Natural killer cell treated with Interleukin-12 subunit alpha and Interleukin-12 subunit beta and Interleukin-15 and Interleukin-18, amount 100 ng/mL, for 72 hours (primary cell): Measurements from ENCODE around the gene EFNA3. TPM values are rescaled to one million over a fixed set of nuclear protein-coding genes. Genes with fewer than 3 reads are reported as not detected.

Experiments used
- ATAC-seq, 2 donors: fragments of 150-1000 bp; cut with Tn5 transposase in 1 of 2; sonication (Bioruptor Pico), chemical (Tn5 transposase) in 1 of 2; 2 replicates each; pipeline ENCODE4 v1.10.0; 2021
- DNase-seq: peaks from one replicate; pipeline ENCODE4 v3.0.0; 2022; ENCODE audit warnings: low spot score
- H3K27ac Mint-ChIP-seq, 2 donors: 1 replicate in 1 of 2; 2 replicates in 1 of 2; pipeline ENCODE4 v1.8.0; 2022; ENCODE audit warnings: mixed read lengths in 2 of 2, mild to moderate bottlenecking in 1 of 2, moderate library complexity in 1 of 2
- H3K27me3 Mint-ChIP-seq, 2 donors: 1 replicate in 1 of 2; 2 replicates in 1 of 2; pipeline ENCODE4 v1.8.0; 2022; ENCODE audit warnings: mixed read lengths in 2 of 2
- H3K36me3 Mint-ChIP-seq: one replicate; pipeline ENCODE4 v1.8.0; 2022; ENCODE audit warnings: mixed read lengths
- H3K4me1 Mint-ChIP-seq, 2 donors: 1 replicate in 1 of 2; 2 replicates in 1 of 2; pipeline ENCODE4 v1.8.0; 2022; ENCODE audit warnings: low read depth in 2 of 2, mixed read lengths in 2 of 2, mild to moderate bottlenecking in 1 of 2
- H3K4me3 Mint-ChIP-seq: one replicate; pipeline ENCODE4 v1.8.0; 2022; ENCODE audit warnings: mixed read lengths
- H3K9me3 Mint-ChIP-seq: 2 replicates; pipeline ENCODE4 v1.8.0; 2022; ENCODE audit warnings: mixed read lengths
- total RNA-seq, 2 donors: library from RNA; stranded (reverse); gene quantifications; one replicate each; pipeline ENCODE4 v1.2.3, GENCODE V29; 2022

EFNA3 gene
- total RNA-seq, 2 donors from 2014 or later, result 1.2 TPM; not detected in 1

DNA sequence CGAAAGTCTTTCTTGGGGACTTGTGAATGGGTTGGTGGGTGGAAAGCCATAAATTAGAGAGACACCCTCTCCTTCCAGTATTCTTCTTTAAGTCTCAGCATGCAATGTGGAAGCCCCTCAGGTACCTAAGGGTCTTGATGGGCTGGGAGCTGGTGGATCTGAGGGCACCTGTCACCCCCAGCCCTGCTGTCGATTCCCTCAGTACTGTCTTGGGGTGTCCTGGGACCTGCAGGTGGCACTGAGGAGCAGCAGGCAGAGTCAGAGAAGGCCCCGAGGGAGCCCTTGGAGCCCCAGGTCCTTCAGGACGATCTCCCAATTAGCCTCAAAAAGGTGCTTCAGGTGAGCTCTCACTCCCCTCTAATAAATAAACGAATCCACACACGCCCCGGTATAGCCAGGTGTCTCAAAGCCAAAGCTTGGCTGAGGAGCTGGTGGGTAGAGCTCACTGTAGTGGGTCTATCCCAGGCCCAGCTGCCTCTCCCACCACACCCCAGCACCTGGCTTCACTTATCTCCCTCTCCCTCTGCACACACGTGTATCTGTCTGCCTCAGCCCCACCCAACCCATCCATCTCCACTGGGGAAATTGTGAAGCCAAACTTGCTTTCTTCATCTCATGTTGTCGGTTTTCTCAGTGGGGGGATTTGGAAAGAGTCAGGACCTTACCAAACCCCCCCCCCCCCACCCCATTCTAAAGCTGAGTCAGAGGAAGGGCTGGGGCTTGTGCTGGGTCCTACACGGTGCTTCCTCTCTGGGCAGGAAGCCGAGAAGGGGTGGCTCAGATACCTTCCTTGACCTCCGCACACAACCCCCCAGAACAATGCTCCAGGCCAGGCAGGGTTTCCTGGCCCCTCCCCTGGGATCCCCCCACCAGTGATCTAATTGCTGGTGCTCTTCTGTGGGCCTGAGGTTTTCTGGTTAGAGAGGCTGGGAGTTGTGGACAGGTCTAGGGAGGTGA, 25.9 kb upstream of the EFNA3 start:
- no peaks in the 10 kb centered on the region for H3K27me3 Mint-ChIP-seq
- peaks cover 23 to 28% of the 10 kb centered on the region in 2 donors for H3K4me1 Mint-ChIP-seq
- peak overlapping the region; percentile 21 to 77 for H3K27ac Mint-ChIP-seq
- peak overlapping the region; percentile 88 for H3K4me3 Mint-ChIP-seq
- DNase-seq (no peak), ATAC-seq (no peak)
- no peaks in the 10 kb centered on the region for H3K36me3 Mint-ChIP-seq
- no peaks in the 10 kb centered on the region for H3K9me3 Mint-ChIP-seq

DNA sequence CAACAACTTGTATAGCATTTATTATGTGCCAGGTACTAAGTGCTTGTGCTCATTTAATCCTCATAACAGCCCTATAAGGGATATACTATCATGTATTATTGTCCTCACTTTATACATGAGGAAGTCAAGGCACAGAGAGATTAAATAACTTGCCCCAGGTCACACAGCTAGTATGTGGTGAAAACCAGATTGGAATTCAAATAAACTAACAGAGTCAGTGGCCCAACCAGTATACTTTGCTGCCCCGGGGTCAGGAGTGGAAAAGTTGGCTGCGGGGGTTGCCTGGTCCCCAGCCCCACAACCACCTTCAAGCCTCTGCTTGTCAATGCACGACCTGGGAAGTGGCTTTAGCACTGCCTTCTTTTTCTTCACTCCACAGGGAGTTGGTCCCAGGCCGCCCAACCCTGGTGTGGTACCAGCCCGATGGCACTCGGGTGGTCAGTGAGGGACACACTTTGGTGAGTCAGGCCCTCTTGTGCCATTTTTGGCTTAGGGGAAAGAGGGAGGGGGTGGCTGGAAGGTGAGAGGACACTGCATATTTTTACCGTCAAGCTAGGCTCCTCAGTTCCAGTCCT, 25.0 kb upstream of the EFNA3 start:
- peaks cover 23 to 28% of the 10 kb centered on the region in 2 donors for H3K4me1 Mint-ChIP-seq
- peak overlapping the region; percentile 88 for H3K4me3 Mint-ChIP-seq
- no peaks in the 10 kb centered on the region for H3K36me3 Mint-ChIP-seq
- ATAC-seq (no peak), DNase-seq (no peak)
- no peaks in the 10 kb centered on the region for H3K9me3 Mint-ChIP-seq
- no peaks in the 10 kb centered on the region for H3K27me3 Mint-ChIP-seq
- H3K27ac Mint-ChIP-seq, result peak overlapping the region; percentile 21 to 77

DNA sequence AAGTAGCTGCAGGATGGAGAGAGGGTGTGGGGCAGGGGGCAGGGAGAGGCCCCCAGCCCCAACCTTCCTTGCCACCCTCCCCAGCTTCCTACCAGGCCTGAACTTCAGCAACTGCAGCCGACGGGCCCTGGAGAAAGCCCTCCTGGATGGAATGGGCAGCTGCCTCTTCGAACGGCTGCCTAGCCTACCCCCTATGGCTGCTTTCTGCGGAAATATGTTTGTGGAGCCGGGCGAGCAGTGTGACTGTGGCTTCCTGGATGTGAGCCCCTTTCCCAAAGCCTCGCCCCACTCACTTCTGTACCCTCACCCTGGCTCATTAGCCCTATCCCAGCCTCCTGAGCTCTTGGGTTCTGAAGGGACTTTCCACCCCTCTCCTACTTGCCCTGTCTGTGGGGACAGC, 21.5 kb upstream of the EFNA3 start:
- Mint-ChIP-seq H3K4me1 (peaks cover 20% of the 10 kb centered on the region in 2 donors), H3K4me3 (no peak overlapping the region), H3K36me3 (no peaks in the 10 kb centered on the region), H3K9me3 (no peaks in the 10 kb centered on the region), H3K27ac (no peak overlapping the region), H3K27me3 (no peaks in the 10 kb centered on the region)
- ATAC-seq, result no peak
- DNase-seq, result no peak

DNA sequence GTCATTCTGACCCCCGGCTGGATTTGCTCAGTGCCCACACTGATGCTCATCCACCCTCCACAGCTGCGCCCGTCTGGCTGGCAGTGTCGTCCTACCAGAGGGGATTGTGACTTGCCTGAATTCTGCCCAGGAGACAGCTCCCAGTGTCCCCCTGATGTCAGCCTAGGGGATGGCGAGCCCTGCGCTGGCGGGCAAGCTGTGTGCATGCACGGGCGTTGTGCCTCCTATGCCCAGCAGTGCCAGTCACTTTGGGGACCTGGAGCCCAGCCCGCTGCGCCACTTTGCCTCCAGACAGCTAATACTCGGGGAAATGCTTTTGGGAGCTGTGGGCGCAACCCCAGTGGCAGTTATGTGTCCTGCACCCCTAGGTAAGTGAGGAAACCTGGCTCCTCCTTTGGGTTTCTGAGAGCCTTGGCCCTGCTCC, 20.8 kb upstream of the EFNA3 start:
- DNase-seq (no peak), ATAC-seq (no peak)
- Mint-ChIP-seq H3K27ac (no peak overlapping the region), H3K27me3 (no peaks in the 10 kb centered on the region), H3K4me1 (peaks cover 17 to 18% of the 10 kb centered on the region in 2 donors), H3K4me3 (no peak overlapping the region), H3K9me3 (no peaks in the 10 kb centered on the region), H3K36me3 (no peaks in the 10 kb centered on the region)

DNA sequence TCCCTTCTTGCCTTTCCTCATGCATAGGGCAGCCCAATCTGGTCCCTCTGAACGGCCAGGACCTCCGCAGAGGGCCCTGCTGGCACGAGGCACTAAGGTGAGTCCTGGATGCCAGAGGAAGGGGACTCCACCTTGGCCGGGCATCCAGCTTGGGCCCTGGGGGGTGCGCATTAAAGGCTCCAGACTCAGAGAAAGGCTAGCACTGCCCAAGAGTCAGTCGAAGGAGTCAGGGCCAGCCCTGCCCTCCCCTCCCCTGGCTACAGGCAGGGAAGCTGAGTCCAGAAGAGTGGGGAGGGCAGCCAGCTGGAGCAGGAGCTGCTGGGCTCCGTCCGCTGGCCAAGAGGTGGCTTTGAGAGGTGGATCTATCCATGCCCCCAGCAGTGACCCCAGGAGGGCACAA, 17.9 kb upstream of the EFNA3 start:
- Mint-ChIP-seq H3K4me1 (peaks cover 21 to 25% of the 10 kb centered on the region in 2 donors), H3K27me3 (no peaks in the 10 kb centered on the region), H3K9me3 (no peaks in the 10 kb centered on the region), H3K4me3 (no peak overlapping the region), H3K27ac (no peak overlapping the region), H3K36me3 (no peaks in the 10 kb centered on the region)
- no peak for DNase-seq
- ATAC-seq, result no peak

DNA sequence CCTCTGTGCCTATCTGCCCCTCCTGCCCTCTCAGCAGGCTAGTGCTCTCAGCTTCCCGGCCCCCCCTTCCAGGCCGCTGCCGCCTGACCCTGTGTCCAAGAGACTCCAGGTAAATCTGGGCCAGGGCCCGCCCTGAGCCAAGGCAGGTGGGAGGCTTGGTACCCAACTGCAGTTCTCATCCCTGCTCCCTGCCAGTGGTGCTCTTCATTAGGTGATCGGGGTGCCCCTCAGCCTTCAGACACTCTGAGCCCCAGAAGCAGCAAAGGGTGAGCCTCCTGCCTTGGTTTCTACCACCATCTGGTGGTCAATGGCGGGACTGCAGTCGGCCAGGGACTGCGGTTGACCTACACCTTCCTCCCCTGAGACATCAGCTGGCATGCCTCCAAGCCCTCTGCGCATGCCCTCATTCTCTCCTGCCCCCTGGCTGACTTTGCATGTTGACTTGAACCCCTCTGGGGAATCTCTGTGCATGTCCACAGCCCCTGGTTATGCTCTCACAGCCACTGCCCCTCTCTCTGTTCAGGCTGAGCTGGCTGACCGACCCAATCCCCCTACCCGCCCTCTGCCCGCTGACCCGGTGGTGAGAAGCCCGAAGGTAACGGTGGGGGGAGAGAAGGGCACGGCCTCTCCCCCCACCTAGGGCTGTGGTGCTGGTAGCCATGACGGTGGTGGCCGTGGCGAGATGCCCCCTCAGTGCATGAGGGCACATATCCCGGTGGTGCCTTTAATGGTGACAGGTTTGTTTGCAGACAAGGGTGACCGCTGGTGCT, 17.1 kb upstream of the EFNA3 start:
- peaks cover 24 to 25% of the 10 kb centered on the region in 2 donors for H3K4me1 Mint-ChIP-seq
- H3K9me3 Mint-ChIP-seq, result no peaks in the 10 kb centered on the region
- no peak overlapping the region for H3K27ac Mint-ChIP-seq
- no peak overlapping the region for H3K4me3 Mint-ChIP-seq
- H3K36me3 Mint-ChIP-seq, result no peaks in the 10 kb centered on the region
- peak; percentile 69 to 71 for ATAC-seq
- peak; percentile 88 for DNase-seq
- H3K27me3 Mint-ChIP-seq, result no peaks in the 10 kb centered on the region

DNA sequence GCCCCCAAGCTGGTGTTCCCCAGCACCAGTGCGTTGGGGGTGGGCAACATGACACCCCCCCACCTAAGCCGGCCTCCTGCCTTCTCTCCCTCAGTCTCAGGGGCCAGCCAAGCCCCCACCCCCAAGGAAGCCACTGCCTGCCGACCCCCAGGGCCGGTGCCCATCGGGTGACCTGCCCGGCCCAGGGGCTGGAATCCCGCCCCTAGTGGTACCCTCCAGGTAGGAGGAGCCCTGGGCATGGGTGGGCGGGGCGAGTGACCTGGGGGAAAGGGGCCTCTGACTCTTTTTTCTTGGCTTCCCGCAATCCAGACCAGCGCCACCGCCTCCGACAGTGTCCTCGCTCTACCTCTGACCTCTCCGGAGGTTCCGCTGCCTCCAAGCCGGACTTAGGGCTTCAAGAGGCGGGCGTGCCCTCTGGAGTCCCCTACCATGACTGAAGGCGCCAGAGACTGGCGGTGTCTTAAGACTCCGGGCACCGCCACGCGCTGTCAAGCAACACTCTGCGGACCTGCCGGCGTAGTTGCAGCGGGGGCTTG, 16.4 kb upstream of the EFNA3 start:
- no peak overlapping the region for H3K4me3 Mint-ChIP-seq

DNA sequence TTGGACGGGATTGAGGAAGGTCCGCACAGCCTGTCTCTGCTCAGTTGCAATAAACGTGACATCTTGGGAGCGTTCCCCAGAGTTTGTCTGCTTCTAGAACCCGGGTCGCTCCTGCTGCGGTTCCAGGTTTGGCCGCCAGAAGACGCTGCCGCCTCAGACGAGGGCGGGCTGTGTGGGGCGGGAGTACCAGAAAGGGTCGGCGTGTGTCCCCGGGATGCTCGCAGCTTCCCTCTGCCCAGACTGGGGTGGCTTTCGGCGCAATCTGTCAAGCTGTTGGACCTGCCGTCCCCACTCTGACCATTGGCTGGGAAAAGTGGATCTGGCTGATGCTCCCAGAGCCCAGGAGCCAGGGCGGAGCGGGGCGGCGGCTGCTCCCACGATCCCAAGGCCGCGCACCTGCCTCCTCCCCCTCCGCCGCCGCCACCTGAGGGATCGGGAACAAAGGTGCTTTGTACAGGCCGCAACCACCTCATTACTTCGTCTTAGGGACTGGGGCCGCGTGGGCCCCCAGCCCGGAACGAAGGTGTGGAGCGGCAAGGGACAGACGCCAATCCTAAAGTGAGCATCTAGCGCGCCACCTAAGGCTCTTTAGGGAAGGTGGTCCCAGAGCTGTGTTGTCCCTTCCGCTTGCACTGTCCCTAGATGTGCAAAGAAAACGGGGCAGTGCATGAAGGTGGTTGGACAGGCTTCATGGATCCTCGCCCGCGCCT, 15.8 kb upstream of the EFNA3 start:
- Mint-ChIP-seq H3K36me3 (no peaks in the 10 kb centered on the region), H3K27me3 (no peaks in the 10 kb centered on the region), H3K9me3 (no peaks in the 10 kb centered on the region), H3K4me3 (peak overlapping the region; percentile 95), H3K4me1 (peaks cover 24 to 25% of the 10 kb centered on the region in 2 donors), H3K27ac (no peak overlapping the region)
- ATAC-seq (peak; percentile 43 to 62), DNase-seq (no peak)

More for the DNA sequence above, 16.4 kb upstream of the EFNA3 start:
- peaks cover 24 to 25% of the 10 kb centered on the region in 2 donors for H3K4me1 Mint-ChIP-seq
- no peak for DNase-seq
- ATAC-seq, result no peak
- no peaks in the 10 kb centered on the region for H3K27me3 Mint-ChIP-seq
- no peaks in the 10 kb centered on the region for H3K9me3 Mint-ChIP-seq
- H3K36me3 Mint-ChIP-seq, result no peaks in the 10 kb centered on the region
- H3K27ac Mint-ChIP-seq, result no peak overlapping the region

DNA sequence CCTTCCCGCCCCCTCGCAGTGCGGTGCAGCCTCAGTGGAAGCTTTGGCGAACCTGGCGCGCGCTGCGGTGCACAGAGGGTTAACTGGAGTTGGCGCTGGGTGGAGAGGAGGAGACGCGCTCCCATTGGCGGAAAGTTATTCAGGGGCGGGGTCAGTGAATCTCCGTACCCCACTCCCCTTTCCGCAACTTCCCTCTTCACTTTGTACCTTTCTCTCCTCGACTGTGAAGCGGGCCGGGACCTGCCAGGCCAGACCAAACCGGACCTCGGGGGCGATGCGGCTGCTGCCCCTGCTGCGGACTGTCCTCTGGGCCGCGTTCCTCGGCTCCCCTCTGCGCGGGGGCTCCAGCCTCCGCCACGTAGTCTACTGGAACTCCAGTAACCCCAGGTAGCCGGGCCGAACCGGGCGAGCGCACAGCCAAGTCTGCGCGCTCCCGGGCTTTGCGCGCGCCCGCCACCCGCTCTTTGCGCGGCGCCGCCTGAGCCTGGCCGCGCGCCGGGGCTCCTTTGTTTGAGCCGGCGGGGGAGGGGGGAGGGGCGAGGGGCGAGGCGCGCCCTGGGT, 15.0 kb upstream of the EFNA3 start, which contains the start of gene EFNA4:
Gene EFNA4 (plus strand): TSS at position 191 of the 561 bp plus-strand sequence. CDS start 84 bp downstream, at position 275.
- Mint-ChIP-seq H3K9me3 (no peaks in the 10 kb centered on the region), H3K4me3 (peak within 1 kb of the TSS; percentile 95), H3K27ac (peak within 1 kb of the TSS in 1 of 2 donors; percentile 49), H3K27me3 (no peaks in the 10 kb centered on the region), H3K36me3 (no peaks in the 10 kb centered on the region), H3K4me1 (peaks cover 25 to 26% of the 10 kb centered on the region in 2 donors)
- DNase-seq, result peak; percentile 85
- ATAC-seq, result peak; percentile 91 to 93

DNA sequence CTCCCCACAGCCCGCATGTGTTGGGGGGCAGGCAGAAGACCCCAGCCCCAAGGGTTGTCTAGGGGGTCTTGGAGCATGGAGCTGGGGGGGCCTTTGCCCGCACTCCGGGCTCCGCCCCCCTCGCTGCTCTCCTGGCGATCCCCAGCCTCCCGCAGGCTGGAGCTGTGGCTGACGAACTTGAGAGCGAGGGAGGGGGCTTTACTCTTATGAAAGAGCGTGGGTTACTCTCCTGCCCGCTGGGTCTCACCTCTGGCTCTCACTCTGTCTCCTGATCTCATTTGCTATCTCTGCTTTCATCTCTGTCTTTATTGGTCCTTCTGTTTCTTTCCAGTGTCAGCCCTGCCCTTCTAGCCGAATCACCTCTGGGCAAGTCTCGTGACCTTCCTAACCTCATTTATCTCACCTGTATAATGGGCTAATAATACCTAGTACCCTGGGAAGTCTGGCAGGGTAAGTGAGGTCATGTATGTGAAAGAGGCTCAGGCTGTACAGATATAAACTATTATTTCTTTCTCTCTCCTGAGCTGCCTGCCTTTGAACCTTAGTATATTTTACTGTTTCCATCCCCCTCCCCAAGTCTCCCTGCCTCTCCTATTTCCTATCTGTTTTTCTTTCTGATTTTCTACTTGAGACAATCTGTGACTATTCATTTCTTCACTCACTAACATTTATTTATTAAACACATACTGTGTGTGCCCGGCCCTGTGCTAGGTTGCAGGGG, 14.4 kb upstream of the EFNA3 start:
- no peak for DNase-seq
- H3K27ac Mint-ChIP-seq, result peak overlapping the region in 1 of 2 donors; percentile 49
- peak; percentile 2 to 22 for ATAC-seq

DNA sequence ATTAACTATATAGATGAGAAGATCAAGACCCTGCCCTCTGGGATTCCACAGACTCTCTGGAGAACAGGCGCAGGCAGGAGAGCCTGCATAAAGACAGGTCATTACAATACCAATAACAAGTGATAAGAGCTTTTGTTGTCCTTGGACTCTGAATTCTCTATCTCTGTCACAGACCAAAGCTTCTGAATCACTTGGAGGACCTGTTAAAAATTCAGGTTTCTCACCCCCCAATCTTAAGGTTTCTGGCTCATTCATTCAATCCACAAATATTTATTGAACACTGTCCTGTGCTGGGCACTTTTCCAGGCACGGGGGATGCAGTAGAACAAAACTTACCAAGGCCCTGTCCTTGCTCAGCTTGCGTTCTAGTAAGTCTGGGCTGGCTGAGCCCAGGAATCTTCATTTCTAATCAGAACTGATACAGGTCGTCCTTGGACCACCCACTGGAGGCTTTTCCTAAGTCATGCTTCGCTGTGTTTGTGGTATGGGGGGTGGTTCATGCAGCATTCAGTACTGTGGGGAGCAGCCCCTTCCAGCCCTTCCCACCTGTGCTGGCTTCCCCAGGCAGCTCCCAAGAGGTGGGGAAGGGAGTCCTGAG, 13.7 kb upstream of the EFNA3 start:
- Mint-ChIP-seq H3K9me3 (no peaks in the 10 kb centered on the region), H3K36me3 (no peaks in the 10 kb centered on the region), H3K27me3 (no peaks in the 10 kb centered on the region), H3K4me1 (peaks cover 25 to 29% of the 10 kb centered on the region in 2 donors), H3K27ac (peak overlapping the region in 1 of 2 donors; percentile 49), H3K4me3 (peak overlapping the region; percentile 91)
- ATAC-seq (no peak), DNase-seq (no peak)

More for the DNA sequence above, 14.4 kb upstream of the EFNA3 start:
- no peaks in the 10 kb centered on the region for H3K36me3 Mint-ChIP-seq
- H3K4me3 Mint-ChIP-seq, result peak overlapping the region; percentile 91
- H3K4me1 Mint-ChIP-seq, result peaks cover 25 to 26% of the 10 kb centered on the region in 2 donors
- no peaks in the 10 kb centered on the region for H3K9me3 Mint-ChIP-seq
- no peaks in the 10 kb centered on the region for H3K27me3 Mint-ChIP-seq

DNA sequence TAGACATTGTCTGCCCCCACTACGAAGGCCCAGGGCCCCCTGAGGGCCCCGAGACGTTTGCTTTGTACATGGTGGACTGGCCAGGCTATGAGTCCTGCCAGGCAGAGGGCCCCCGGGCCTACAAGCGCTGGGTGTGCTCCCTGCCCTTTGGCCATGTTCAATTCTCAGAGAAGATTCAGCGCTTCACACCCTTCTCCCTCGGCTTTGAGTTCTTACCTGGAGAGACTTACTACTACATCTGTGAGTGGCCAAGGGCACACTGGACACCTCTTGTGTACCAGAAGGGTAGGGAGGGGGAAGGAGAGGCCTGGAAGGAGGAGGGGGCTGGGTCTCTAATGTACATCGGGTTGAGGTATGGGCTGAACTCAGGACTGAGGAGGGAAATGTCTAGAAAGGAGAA, 11.9 kb upstream of the EFNA3 start:
- peaks cover 23 to 31% of the 10 kb centered on the region in 2 donors for H3K4me1 Mint-ChIP-seq
- no peaks in the 10 kb centered on the region for H3K36me3 Mint-ChIP-seq
- DNase-seq (no peak), ATAC-seq (no peak)
- H3K4me3 Mint-ChIP-seq, result no peak overlapping the region
- no peaks in the 10 kb centered on the region for H3K9me3 Mint-ChIP-seq
- H3K27me3 Mint-ChIP-seq, result no peaks in the 10 kb centered on the region
- H3K27ac Mint-ChIP-seq, result no peak overlapping the region
